Activated naive CD8-positive, alpha-beta T cell treated with anti-CD3 and anti-CD28 coated beads, Interleukin-2, amount 50 U/mL, for 24 hours (primary cell): ENCODE data around the gene LRRC75A.
"Not testable (repeated sequence)": the region's sequence is repeated elsewhere in the genome, so short reads cannot be mapped to it uniquely, and the experiment has no call there.

ENCODE experiments used
- ATAC-seq: fragments of 150-1000 bp; cut with Tn5 transposase; one replicate; pipeline ENCODE4 v1.10.0; 2021
- DNase-seq: peaks from one replicate; pipeline ENCODE4 v3.0.0; 2021
- H3K27ac Mint-ChIP-seq: one replicate; pipeline ENCODE4 v1.8.0; 2021; ENCODE audit warnings: mild to moderate bottlenecking, mixed read lengths
- H3K27me3 Mint-ChIP-seq: one replicate; pipeline ENCODE4 v1.8.0; 2021; ENCODE audit warnings: mixed read lengths
- H3K36me3 Mint-ChIP-seq: one replicate; pipeline ENCODE4 v1.8.0; 2021; ENCODE audit warnings: low read depth, mixed read lengths
- H3K4me1 Mint-ChIP-seq: one replicate; pipeline ENCODE4 v1.8.0; 2021; ENCODE audit warnings: mixed read lengths
- H3K4me3 Mint-ChIP-seq: one replicate; pipeline ENCODE4 v1.8.0; 2021; ENCODE audit warnings: mild to moderate bottlenecking, moderate library complexity, mixed read lengths
- H3K9me3 Mint-ChIP-seq: one replicate; pipeline ENCODE4 v1.8.0; 2021; ENCODE audit warnings: mixed read lengths

Gene LRRC75A

DNA sequence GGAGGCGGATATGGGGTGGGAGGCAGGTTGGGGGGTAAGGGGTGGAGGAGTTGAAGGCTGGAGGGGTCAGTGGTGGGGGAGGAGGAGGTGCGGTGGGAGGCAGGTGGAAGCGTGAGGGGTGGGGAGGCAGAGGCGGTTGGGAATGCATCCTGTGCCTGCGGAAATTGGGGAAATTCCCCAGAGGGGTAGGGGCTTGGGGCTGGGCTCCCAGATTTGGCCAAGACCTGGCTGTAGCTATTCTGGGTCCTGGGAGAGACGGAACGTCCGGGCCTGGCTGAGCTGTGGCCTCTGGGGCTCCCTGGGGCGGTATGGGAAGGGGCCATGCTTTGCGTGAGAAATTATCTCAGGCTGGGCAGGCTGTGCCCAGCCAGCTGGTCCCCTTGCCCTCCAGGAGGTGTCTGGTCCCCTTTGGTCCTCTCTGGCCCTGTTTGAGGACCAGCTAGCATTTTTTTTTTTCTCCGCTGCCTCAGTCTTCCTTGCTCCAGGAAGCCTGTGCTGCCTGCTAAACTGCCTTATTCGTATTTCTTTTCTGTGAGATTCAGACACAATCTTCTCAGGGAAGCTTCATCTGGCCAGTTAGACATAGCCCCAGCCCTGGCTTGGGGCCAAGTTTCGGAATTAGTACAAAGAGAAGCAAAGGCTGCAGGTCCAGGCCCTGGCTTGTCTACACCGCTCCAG, 83.9 kb downstream of the LRRC75A start:
- Mint-ChIP-seq H3K36me3 (no peaks in the 10 kb centered on the region), H3K4me3 (no peak overlapping the region), H3K27ac (no peak overlapping the region), H3K27me3 (peaks cover 15% of the 10 kb centered on the region), H3K4me1 (peaks cover 3% of the 10 kb centered on the region), H3K9me3 (no peaks in the 10 kb centered on the region)
- ATAC-seq (peak; percentile 24), DNase-seq (peak; percentile 40)

DNA sequence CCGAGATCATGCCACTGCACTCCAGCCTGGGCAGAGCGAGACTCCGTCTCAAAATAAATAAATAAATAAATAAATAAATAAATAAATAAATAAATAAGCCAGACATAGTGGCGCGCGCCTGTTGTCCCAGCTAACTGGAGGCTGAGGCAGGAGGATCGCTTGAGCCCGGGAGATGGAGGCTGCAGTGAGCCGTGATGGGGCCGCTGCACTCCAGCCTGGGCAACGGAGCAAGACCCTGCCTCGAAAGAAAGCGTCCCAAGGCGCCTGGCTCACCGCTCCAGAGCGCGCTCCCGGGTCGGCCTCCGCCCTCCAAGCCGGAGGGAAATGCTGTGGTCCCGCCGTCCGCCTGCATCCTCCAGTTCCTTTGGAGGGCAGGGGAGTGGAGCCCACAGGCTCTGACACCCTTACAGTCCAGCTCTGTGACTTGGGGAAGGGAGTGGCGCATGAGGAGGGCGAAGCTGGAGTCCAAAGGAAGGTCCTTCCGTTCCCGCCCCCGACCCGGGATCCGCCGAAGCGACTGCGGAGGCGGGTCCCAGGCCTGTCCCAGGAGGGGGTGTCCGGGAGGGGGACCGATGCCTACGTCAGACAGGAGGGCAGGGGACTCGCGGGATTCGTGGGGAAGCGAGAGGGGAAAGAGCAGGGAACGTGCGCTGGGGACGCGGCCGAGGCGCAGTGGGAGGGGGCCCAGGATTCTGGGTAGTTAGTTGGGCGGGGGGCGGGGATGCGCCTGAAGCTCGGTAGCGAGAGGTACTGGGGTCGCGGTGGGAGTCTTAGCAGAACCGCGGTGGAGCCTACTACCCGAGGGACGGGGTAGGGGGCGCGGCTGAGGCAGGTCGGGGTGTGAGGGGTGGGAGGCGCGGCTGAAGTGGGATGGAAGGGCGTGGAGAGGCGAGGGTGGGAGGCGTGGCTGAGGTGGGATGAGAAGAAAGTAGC, 85.0 kb downstream of the LRRC75A start:
- ATAC-seq (no peak), DNase-seq (no peak)
- Mint-ChIP-seq H3K27ac (no peak overlapping the region), H3K4me3 (peak overlapping the region; percentile 11), H3K36me3 (no peaks in the 10 kb centered on the region), H3K9me3 (no peaks in the 10 kb centered on the region), H3K27me3 (peaks cover 15% of the 10 kb centered on the region), H3K4me1 (peaks cover 3% of the 10 kb centered on the region)

DNA sequence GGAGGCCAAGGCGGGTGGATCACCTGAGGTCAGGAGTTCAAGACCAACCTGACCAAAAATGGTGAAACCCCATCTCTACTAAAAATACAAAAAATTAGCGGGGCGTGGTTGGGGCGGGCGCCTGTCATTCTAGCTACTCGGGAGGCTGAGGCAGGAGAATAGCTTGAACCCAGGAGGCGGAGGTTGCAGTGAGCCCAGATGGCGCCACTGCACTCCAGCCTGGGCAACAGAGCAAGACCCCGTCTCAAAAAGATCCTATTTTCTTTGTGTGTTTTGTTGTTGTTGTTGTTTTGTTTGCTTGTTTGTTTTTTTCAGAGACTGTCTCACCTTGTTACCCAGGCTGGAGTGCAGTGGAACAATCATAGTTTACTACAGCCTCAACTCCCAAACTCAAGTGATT, 88.1 kb downstream of the LRRC75A start:
- H3K9me3 Mint-ChIP-seq, H3K4me1 Mint-ChIP-seq, H3K36me3 Mint-ChIP-seq, DNase-seq, ATAC-seq, H3K4me3 Mint-ChIP-seq, H3K27ac Mint-ChIP-seq: not testable (repeated sequence)
- H3K27me3 Mint-ChIP-seq, result peaks cover 17% of the 10 kb centered on the region

DNA sequence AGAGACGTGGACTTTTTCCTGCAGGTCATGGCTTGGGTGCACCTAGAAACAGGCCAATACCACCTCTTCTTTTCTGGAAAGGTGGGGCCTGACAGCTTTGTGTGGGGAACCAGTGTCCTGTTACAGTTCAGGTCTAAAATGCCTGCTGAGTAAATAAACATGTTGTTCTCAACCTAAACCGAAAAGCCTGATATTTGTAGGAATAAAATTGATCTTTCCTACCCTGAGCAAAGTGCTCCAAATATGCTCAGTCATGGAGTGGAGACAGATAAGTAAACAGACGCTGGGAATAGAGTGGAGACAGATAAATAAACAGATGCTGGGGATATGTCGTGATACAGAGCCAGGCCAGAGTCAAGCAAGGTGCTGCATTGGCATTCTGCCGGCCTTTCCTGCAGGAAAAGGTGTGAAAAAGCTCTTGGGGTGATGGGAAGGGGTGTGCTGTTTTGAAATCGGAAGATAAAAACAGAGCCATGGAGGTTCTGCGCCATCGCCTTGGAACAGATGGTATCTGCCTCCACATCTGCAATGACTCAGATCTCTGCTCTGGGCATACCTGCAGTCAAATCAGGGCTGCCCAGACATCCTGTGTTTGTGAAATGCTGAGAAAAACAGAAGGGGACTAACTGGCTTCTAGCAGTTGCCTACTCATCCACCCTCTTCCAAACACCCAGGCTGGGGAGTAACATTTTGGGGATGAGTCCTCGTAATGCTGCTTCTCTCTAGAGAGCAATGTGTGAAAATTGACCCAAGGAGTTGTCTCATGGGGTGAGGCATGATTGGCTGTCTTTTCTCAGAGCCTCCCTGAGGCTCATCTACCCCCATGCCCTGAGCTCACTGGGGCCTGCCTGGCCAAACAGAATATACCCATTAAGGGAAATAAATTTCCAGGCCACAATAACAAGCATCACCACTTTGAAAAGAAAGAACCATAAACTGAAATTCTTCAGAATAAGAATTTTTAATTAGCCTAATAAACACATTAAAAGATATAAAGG, 93.4 kb downstream of the LRRC75A start:
- Mint-ChIP-seq H3K9me3 (no peaks in the 10 kb centered on the region), H3K4me3 (no peak overlapping the region), H3K4me1 (peaks cover 9% of the 10 kb centered on the region), H3K27ac (no peak overlapping the region), H3K27me3 (peaks cover 6% of the 10 kb centered on the region), H3K36me3 (no peaks in the 10 kb centered on the region)
- DNase-seq, result no peak
- ATAC-seq, result peak; percentile 68

DNA sequence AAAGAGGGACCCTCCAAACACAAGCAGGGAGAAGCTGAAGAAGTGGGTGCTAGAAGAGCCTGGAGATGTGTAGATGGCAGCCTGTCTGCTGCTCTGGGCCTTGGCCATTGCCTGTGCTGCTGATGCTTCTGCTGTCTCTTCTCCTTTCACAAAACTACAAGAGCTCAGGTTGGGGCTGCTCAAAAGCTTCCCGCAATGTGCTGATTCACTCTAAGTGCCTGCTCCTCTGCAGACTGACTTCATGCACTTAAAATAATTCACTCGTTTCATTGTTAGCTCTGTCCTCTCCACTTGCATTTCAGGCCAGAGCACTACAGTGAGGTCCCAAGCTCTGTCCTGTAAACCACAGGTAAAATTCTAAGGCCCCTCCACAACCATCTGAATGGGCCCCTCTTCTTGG, 95.3 kb downstream of the LRRC75A start:
- H3K27me3 Mint-ChIP-seq, H3K4me3 Mint-ChIP-seq, ATAC-seq, H3K4me1 Mint-ChIP-seq, H3K27ac Mint-ChIP-seq, DNase-seq, H3K9me3 Mint-ChIP-seq, H3K36me3 Mint-ChIP-seq: not testable (repeated sequence)

DNA sequence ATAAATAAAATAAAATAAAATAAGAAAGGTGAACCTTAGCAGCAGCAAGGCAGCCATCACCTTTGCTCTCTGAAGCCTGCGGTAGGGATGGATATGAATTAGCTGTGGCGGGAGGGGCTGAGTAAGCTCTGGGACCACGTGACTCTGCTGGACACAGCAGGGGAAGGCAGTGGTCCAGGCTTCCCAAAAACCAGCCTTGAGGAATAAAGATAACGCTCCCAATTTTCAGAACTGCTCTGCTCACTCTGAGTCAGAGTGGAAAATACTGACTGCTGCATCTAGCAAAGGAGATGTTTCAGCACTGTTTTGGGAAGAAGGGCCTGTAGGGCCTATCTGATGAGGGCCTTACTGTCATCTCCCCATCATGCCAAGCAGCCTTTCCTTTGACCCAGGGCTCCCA, 96.1 kb downstream of the LRRC75A start:
- not testable (repeated sequence) for ATAC-seq, DNase-seq, H3K36me3 Mint-ChIP-seq, H3K27ac Mint-ChIP-seq, H3K4me3 Mint-ChIP-seq, H3K4me1 Mint-ChIP-seq, H3K9me3 Mint-ChIP-seq, H3K27me3 Mint-ChIP-seq

DNA sequence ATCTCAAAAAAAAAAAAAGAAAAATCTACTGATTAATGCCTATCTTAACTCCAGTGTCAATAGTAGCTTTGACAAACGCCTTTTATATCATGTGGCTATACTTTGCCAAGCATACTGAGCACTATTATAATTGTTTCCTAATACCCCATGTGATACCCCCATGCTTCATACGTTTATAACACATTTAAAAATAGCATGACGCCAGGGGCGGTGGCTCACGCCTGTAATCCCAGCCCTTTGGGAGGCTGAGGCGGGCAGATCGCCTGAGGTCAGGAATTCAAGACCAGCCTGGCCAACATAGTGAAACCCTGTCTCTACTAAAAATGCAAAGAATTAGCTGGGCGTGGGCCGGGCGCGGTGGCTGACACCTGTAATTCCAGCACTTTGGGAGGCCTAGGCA, 99.5 kb downstream of the LRRC75A start:
- not testable (repeated sequence) for DNase-seq, H3K4me1 Mint-ChIP-seq, H3K36me3 Mint-ChIP-seq, H3K4me3 Mint-ChIP-seq, ATAC-seq, H3K27ac Mint-ChIP-seq, H3K9me3 Mint-ChIP-seq, H3K27me3 Mint-ChIP-seq
